Measurements from ENCODE around the gene DGKZ.

DGKZ gene

GRCh38 chr11:46322759-46323158, 24.5 kb upstream of the DGKZ start:
- DNase-seq (ENCODE audit: low spot score), result no peak
- no peak for FAIRE-seq

GRCh38 chr11:46326813-46327416, 20.3 kb upstream of the DGKZ start:
- FAIRE-seq (no peak), DNase-seq (ENCODE audit: low spot score) (no peak)

GRCh38 chr11:46327829-46328228, 19.4 kb upstream of the DGKZ start:
- no peak for FAIRE-seq

GRCh38 chr11:46330154-46330553, 17.1 kb upstream of the DGKZ start:
- FAIRE-seq (no peak), DNase-seq (ENCODE audit: low spot score) (no peak)

More at GRCh38 chr11:46327829-46328228, 19.4 kb upstream of the DGKZ start:
- no peak for DNase-seq (ENCODE audit: low spot score)

- FAIRE-seq (no peak), DNase-seq (ENCODE audit: low spot score) (no peak)
Measured at GRCh38 chr11:46330563-46331281, 16.5 kb upstream of the DGKZ start.

GRCh38 chr11:46331282-46331984, 15.8 kb upstream of the DGKZ start:
- DNase-seq (ENCODE audit: low spot score), result no peak
- peak; percentile 23 for FAIRE-seq

- FAIRE-seq, result no peak
Measured at GRCh38 chr11:46332093-46332567, 15.1 kb upstream of the DGKZ start.

GRCh38 chr11:46332568-46333393, 14.5 kb upstream of the DGKZ start:
- no peak for FAIRE-seq

More at GRCh38 chr11:46332093-46332567, 15.1 kb upstream of the DGKZ start:
- DNase-seq (ENCODE audit: low spot score), result no peak

GRCh38 chr11:46333394-46333947, 13.8 kb upstream of the DGKZ start:
- FAIRE-seq, result no peak
- no peak for DNase-seq (ENCODE audit: low spot score)

More at GRCh38 chr11:46332568-46333393, 14.5 kb upstream of the DGKZ start:
- DNase-seq (ENCODE audit: low spot score), result no peak

GRCh38 chr11:46334211-46334610, 13.1 kb upstream of the DGKZ start:
- no peak for FAIRE-seq
- DNase-seq (ENCODE audit: low spot score), result no peak

GRCh38 chr11:46335271-46335670, 12.0 kb upstream of the DGKZ start:
- no peak for DNase-seq (ENCODE audit: low spot score)

GRCh38 chr11:46335890-46336562, 11.2 kb upstream of the DGKZ start:
- FAIRE-seq (no peak), DNase-seq (ENCODE audit: low spot score) (peak; percentile 51)

More at GRCh38 chr11:46335271-46335670, 12.0 kb upstream of the DGKZ start:
- FAIRE-seq, result no peak

GRCh38 chr11:46336563-46337180, 10.6 kb upstream of the DGKZ start:
- FAIRE-seq (no peak), DNase-seq (ENCODE audit: low spot score) (no peak)

- no peak for FAIRE-seq
- peak; percentile 41 for DNase-seq (ENCODE audit: low spot score)
Measured at GRCh38 chr11:46337626-46338345, 9.5 kb upstream of the DGKZ start.

GRCh38 chr11:46338636-46338987, 8.7 kb upstream of the DGKZ start:
- no peak for FAIRE-seq

GRCh38 chr11:46338988-46339666, 8.1 kb upstream of the DGKZ start:
- no peak for FAIRE-seq
- DNase-seq (ENCODE audit: low spot score), result no peak

More at GRCh38 chr11:46338636-46338987, 8.7 kb upstream of the DGKZ start:
- DNase-seq (ENCODE audit: low spot score), result no peak

GRCh38 chr11:46339816-46340215, 7.4 kb upstream of the DGKZ start:
- DNase-seq (ENCODE audit: low spot score) (no peak), FAIRE-seq (no peak)

GRCh38 chr11:46341454-46341853, 5.8 kb upstream of the DGKZ start:
- DNase-seq (ENCODE audit: low spot score), result no peak
- FAIRE-seq, result no peak

GRCh38 chr11:46342239-46342638, 5.0 kb upstream of the DGKZ start:
- FAIRE-seq (no peak), DNase-seq (ENCODE audit: low spot score) (no peak)

Measured in urothelium cell line (cell line).